ENCODE measurements around the gene SPDYC. TPM values are rescaled to one million over a fixed set of nuclear protein-coding genes. Genes with fewer than 3 reads are reported as not detected.

Gene SPDYC
- total and polyA plus RNA-seq, 9 of the 15 experiments (the other 6 are each of a cell fraction or from before 2014, with no cell fraction given): 4.4 to 18.8 (median 9.2) TPM

DNA sequence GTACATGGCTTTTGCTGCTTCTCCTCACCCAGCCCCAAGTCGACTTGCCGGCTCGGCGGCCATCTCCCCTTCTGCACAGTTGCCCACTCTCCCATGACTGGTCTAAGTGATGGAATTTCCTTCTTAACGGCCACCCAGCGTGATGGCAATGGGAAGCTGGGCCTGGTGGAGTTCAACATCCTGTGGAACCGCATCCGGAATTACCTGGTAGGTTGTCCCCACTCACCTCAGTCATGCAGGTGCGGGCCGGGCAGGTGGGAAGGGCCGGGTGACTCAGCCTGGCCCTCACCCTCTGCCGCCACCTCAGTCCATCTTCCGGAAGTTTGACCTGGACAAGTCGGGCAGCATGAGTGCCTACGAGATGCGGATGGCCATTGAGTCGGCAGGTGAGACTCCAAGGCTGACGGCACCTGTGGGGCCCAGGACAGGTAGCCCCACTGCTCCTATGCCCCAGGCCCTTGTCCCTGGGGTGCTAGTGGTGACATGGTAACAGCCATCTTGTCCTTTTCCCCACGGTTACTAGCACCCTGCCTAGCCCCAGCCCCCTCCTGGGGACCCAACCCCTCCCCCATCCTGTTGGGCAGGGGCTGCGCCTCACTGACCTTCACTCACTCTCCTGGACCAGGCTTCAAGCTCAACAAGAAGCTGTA is 39.8 kb downstream of the SPDYC start:
- no peaks in the 10 kb centered on the region for H4K20me1 ChIP-seq (replicated peaks; ENCODE audit: control insufficient read depth, insufficient read depth, low read length)
- 0 out of 4 replicates have a peak overlapping the region, but pooled peaks of 1 of the 2 experiments have one; percentile 1 for H3K9ac ChIP-seq (ENCODE audit: insufficient read depth in 1 of 2, low read depth in 2 of 2, low read length in 2 of 2)
- FAIRE-seq (no peak), ATAC-seq (no peak), DNase-seq (ENCODE audit: extremely low read depth in 1 of 4, low spot score in 3 of 4) (no peak)
- no peak overlapping the region for H2AFZ ChIP-seq (ENCODE audit: low read depth, low read length)
- in situ Hi-C loops (cut with MboI) (no loop called here), intact Hi-C loops (cut with micrococcal nuclease) (no loop called here)
- H3K36me3 ChIP-seq (ENCODE audit: control insufficient read depth, insufficient read depth, low read length): peaks cover 68% of the 10 kb centered on the region; the same call in 2 of the 3 replicates
- H3K27ac ChIP-seq (ENCODE audit: extremely low read depth, low read depth, low read length): no peak overlapping the region
- H3K4me1 ChIP-seq (replicated peaks in 1 of 2; ENCODE audit: control insufficient read depth in 2 of 2, insufficient read depth in 2 of 2, low read length in 2 of 2): peaks cover 13 to 47% of the 10 kb centered on the region in 2 experiments; a peak in 4 of 5 replicates
- H3K4me3 ChIP-seq: no peak overlapping the region
- H3K79me2 ChIP-seq (ENCODE audit: control insufficient read depth, insufficient read depth, low read length): no peaks in the 10 kb centered on the region
- ChIA-PET POLR2A (interaction anchor here (0.7 to 1.2 kb wide), 4 partner anchors 9 to 37 kb away, joined by 3 to 4 read pairs (median 3); no protein-coding TSS in a partner anchor), CTCF (ENCODE audit: low intra/inter-chr PET ratio) (no interaction called here)
- WGBS (ENCODE audit: insufficient coverage, low coverage, missing lambda C conversion rate): 98% methylated on average over 17 of the region's 20 CpGs
- no peaks in the 10 kb centered on the region for H3K9me1 ChIP-seq (ENCODE audit: control insufficient read depth, insufficient read depth, low read length)
- BruUV-seq (replicated peaks): no TSS peak
- H3K9me3 ChIP-seq (replicated peaks; ENCODE audit: control insufficient read depth, insufficient read depth, low read depth, low read length): no peaks in the 10 kb centered on the region
- no peaks in the 10 kb centered on the region for H3K27me3 ChIP-seq (ENCODE audit: control insufficient read depth in 2 of 2, insufficient read depth in 2 of 2, low read length in 2 of 2)
- H3K4me2 ChIP-seq (ENCODE audit: insufficient read depth, low read length): no peak overlapping the region
- TF ChIP-seq POLR2G (IDR thresholded peaks at IDR 0.05; ENCODE audit: low read depth, low read length) (peak; percentile 29; the same call in 1 of the 2 replicates), PCBP2 (IDR thresholded peaks at IDR 0.05; ENCODE audit: low read depth, low read length, poor library complexity, severe bottlenecking) (no peak)
- TF ChIP-seq, protein P1, sequence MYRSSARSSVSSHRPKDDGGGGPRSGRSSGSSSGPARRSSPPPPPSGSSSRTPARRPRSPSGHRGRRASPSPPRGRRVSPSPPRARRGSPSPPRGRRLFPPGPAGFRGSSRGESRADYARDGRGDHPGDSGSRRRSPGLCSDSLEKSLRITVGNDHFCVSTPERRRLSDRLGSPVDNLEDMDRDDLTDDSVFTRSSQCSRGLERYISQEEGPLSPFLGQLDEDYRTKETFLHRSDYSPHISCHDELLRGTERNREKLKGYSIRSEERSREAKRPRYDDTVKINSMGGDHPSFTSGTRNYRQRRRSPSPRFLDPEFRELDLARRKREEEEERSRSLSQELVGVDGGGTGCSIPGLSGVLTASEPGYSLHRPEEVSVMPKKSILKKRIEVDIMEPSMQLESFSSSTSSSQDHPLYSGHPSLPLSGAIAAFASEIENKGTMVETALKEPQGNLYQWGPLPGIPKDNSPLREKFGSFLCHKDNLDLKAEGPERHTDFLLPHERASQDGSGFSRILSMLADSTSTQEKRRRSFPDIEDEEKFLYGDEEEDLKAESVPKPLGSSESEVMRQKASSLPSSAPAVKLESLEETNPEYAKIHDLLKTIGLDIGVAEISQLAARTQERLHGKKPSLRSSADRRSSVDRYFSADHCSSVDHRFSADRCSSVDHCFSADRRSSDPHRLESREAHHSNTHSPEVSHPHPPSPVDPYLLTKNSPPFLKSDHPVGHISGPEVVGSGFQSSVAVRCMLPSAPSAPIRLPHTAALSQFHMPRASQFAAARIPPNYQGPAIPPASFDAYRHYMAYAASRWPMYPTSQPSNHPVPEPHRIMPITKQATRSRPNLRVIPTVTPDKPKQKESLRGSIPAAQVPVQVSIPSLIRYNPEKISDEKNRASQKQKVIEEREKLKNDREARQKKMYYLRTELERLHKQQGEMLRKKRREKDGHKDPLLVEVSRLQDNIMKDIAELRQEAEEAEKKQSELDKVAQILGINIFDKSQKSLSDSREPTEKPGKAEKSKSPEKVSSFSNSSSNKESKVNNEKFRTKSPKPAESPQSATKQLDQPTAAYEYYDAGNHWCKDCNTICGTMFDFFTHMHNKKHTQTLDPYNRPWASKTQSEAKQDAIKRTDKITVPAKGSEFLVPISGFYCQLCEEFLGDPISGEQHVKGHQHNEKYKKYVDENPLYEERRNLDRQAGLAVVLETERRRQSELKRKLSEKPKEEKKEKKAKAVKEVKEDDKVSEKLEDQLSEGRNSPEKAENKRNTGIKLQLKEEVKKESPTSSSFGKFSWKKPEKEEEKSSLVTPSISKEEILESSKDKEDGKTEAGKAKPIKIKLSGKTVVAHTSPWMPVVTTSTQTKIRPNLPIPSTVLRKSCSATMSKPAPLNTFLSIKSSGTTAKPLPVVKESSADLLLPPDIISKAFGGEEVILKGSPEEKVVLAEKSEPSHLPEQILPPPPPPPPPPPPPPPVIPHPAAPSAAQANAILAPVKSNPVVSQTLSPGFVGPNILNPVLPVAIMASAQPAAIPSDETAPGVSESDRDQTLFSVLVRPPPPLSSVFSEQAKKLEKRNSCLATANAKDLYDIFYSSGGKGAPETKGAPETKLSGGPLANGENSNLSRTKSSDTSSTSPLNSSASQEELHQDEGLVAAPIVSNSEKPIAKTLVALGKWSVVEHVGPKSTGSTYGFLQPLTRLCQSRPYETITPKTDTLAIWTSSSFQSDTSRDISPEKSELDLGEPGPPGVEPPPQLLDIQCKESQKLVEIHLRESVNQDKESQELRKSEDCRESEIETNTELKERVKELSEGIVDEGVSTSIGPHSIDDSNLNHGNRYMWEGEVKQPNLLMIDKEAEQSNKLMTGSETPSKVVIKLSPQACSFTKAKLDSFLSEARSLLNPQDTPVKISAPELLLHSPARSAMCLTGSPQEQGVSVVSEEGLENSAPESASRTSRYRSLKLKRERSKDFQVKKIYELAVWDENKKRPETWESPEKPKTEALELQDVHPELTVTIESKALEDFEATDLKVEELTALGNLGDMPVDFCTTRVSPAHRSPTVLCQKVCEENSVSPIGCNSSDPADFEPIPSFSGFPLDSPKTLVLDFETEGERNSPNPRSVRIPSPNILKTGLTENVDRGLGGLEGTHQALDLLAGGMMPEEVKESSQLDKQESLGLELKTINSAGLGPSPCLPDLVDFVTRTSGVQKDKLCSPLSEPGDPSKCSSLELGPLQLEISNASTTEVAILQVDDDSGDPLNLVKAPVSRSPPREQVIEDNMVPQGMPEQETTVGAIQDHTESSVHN (IDR thresholded peaks at IDR 0.05; ENCODE audit: borderline replicate concordance in 1 of 2, low read depth in 1 of 2): no peak
